DND-41 (cell line): ENCODE results near the gene RNGTT.

Experiments used
- ATAC-seq: fragments of 200-7000 bp; cut with Tn5 transposase; 3 replicates; pipeline ENCODE4 v1.9.1; 2021; ENCODE audit warnings: low read depth; ENCODE audit not compliant: insufficient read depth
- DNase-seq: peaks from one replicate; pipeline ENCODE4 v3.0.0-alpha.2; 2020
- H2AFZ ChIP-seq: 2 replicates; pipeline ENCODE4 v1.6.0; 2012; ENCODE audit warnings: low read depth, low read length
- H3K27ac ChIP-seq: 2 replicates; pipeline ENCODE4 v1.5.1; 2012; ENCODE audit warnings: low read length, inconsistent platforms
- H3K27me3 ChIP-seq: fragments of 200-600 bp; sonication (generic); 2 replicates; pipeline ENCODE4 v1.6.0; 2012; ENCODE audit warnings: low read length, mild to moderate bottlenecking, inconsistent platforms; ENCODE audit not compliant: insufficient read depth, poor library complexity
- H3K36me3 ChIP-seq: 2 replicates; pipeline ENCODE4 v1.5.1; 2012; ENCODE audit warnings: low read length, inconsistent platforms; ENCODE audit not compliant: insufficient read depth
- H3K4me1 ChIP-seq: 2 replicates; pipeline ENCODE4 v1.5.1; 2012; ENCODE audit warnings: mild to moderate bottlenecking, low read length; ENCODE audit not compliant: insufficient read depth
- H3K4me2 ChIP-seq: 2 replicates; pipeline ENCODE4 v1.6.0; 2012; ENCODE audit warnings: mild to moderate bottlenecking, moderate library complexity, low read length, inconsistent platforms; ENCODE audit not compliant: insufficient read depth
- H3K4me3 ChIP-seq, 2 experiments: fragments of 200-600 bp in 1 of 2; shearing (Covaris generic) in 1 of 2; 2 replicates each; pipeline ENCODE4 v1.5.1; 2012 to 2016; ENCODE audit warnings: inconsistent platforms in 2 of 2, low read length in 2 of 2, mild to moderate bottlenecking in 2 of 2, low read depth in 1 of 2, moderate library complexity in 1 of 2
- H3K79me2 ChIP-seq: 2 replicates; pipeline ENCODE4 v1.6.0; 2012; ENCODE audit warnings: low read length, inconsistent platforms; ENCODE audit not compliant: insufficient read depth
- H3K9ac ChIP-seq: 2 replicates; pipeline ENCODE4 v1.6.0; 2012; ENCODE audit warnings: low read depth, mild to moderate bottlenecking, inconsistent platforms, low read length, moderate library complexity
- H3K9me3 ChIP-seq: 2 replicates; pipeline ENCODE4 v1.5.1; 2012; ENCODE audit warnings: low read length, moderate library complexity, mild to moderate bottlenecking, inconsistent platforms; ENCODE audit not compliant: insufficient read depth, severe bottlenecking
- H4K20me1 ChIP-seq: 2 replicates; pipeline ENCODE4 v1.6.0; 2012; ENCODE audit warnings: low read length; ENCODE audit not compliant: insufficient read depth
- EZH2 ChIP-seq: IDR thresholded peaks from 3 replicates; pipeline ENCODE4 v1.6.1; 2012; ENCODE audit warnings: borderline replicate concordance, low read depth, mild to moderate bottlenecking, moderate library complexity, low read length, inconsistent platforms; ENCODE audit not compliant: severe bottlenecking
- TF ChIP-seq, protein P1 (sequence below): IDR thresholded peaks from 2 replicates; pipeline ENCODE4 v1.5.1; 2012; ENCODE audit warnings: borderline replicate concordance, low read length, moderate library complexity, mild to moderate bottlenecking; ENCODE audit not compliant: poor library complexity, severe bottlenecking; ENCODE audit errors: extremely low read depth

Gene RNGTT

DNA sequence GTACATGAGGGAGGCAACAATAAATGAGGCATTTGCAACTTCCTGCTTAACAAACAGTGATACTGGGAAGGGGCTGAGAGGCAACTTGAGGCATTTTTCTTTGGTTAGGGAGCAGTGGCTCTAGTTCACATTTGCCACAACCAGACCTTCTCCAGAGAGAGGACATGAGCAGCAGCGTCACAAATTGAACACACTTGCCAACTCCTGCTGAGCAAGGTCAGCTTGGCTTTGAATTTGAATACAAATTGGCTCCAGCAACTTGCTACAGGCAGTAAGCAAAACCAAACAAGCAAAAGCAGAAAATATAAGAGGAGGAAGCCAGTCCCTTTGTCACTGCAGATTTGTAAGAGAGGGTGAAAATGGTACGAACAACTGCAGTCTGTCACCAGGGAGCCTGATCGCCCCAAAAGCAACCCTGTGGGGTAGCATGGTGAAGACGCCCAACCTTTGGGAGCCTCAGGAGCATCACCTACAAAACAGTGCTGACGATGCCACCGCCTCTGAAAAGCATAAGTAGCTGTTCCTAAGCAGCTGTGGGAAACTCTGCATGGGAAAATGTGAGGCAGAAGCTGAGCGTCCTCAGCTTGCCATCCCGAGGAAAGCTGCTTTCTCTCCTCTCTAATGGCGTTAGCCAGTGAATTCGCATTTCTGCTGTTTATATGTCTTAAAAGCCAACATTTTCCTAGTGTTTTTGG lies 378.7 kb downstream of the RNGTT start:
- Histone ChIP-seq H3K27ac (no peak overlapping the region), H3K9me3 (peaks cover 3% of the 10 kb centered on the region), H3K4me3 (no peak overlapping the region), H3K79me2 (no peaks in the 10 kb centered on the region), H4K20me1 (no peaks in the 10 kb centered on the region), H3K27me3 (no peaks in the 10 kb centered on the region), H3K9ac (no peak overlapping the region), H3K36me3 (no peaks in the 10 kb centered on the region), H3K4me2 (no peak overlapping the region), H2AFZ (no peak overlapping the region), H3K4me1 (no peaks in the 10 kb centered on the region)
- ATAC-seq (no peak), DNase-seq (no peak)
- TF ChIP-seq EZH2, result no peak
- TF ChIP-seq, protein P1, sequence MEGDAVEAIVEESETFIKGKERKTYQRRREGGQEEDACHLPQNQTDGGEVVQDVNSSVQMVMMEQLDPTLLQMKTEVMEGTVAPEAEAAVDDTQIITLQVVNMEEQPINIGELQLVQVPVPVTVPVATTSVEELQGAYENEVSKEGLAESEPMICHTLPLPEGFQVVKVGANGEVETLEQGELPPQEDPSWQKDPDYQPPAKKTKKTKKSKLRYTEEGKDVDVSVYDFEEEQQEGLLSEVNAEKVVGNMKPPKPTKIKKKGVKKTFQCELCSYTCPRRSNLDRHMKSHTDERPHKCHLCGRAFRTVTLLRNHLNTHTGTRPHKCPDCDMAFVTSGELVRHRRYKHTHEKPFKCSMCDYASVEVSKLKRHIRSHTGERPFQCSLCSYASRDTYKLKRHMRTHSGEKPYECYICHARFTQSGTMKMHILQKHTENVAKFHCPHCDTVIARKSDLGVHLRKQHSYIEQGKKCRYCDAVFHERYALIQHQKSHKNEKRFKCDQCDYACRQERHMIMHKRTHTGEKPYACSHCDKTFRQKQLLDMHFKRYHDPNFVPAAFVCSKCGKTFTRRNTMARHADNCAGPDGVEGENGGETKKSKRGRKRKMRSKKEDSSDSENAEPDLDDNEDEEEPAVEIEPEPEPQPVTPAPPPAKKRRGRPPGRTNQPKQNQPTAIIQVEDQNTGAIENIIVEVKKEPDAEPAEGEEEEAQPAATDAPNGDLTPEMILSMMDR, result no peak

DNA sequence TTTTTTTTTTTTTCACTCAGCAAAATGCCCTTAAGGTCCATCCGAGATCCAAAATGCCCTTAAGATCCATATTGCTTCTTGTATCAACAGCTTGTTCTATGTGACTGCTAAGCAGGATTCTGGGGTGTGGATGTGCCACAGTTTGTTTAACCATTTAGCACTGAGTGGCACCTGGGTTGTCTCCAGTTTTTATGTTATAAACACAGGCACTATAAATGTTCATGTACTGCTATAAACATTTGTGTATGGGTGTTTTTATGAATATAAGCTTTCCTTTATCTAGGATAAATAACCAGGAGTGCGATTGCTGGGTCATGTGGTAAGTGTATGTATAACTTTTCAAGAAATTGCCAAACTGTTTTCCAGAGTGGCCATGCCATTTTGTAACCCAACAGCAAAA lies 386.0 kb downstream of the RNGTT start:
- Histone ChIP-seq H3K79me2 (no peaks in the 10 kb centered on the region), H3K27ac (no peak overlapping the region), H3K27me3 (no peaks in the 10 kb centered on the region), H4K20me1 (no peaks in the 10 kb centered on the region), H3K36me3 (no peaks in the 10 kb centered on the region), H3K4me2 (no peak overlapping the region), H3K4me1 (no peaks in the 10 kb centered on the region), H3K9ac (no peak overlapping the region), H3K4me3 (no peak overlapping the region), H3K9me3 (no peaks in the 10 kb centered on the region), H2AFZ (no peak overlapping the region)
- no peak for TF ChIP-seq EZH2
- TF ChIP-seq, protein P1, result no peak
- DNase-seq, result no peak
- no peak for ATAC-seq

DNA sequence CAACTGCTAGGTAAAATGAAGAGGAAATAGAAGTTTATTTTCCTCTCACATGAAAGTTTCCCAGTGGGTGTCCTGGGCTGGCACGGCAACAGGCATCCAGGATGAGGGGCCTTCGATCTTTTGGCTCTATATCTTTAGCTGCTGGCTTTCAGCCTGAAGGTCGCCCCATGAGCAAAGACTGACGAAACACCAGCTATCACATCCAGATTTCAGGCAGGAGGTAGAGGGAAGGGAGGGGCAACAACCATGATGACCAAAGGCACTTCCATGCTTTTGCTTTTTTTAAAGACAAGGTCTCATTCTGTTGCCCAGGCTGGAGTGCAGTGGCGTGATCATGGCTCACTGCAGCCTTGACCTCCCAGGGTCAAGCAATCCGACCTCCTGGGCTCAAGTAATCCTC lies 387.9 kb downstream of the RNGTT start:
- H3K9me3 ChIP-seq, result peaks cover 2% of the 10 kb centered on the region
- H3K79me2 ChIP-seq, result no peaks in the 10 kb centered on the region
- H3K9ac ChIP-seq, result no peak overlapping the region
- H3K27ac ChIP-seq, result no peak overlapping the region
- no peaks in the 10 kb centered on the region for H4K20me1 ChIP-seq
- H3K36me3 ChIP-seq, result no peaks in the 10 kb centered on the region
- no peak for DNase-seq
- H3K4me1 ChIP-seq, result no peaks in the 10 kb centered on the region
- TF ChIP-seq, protein P1, result no peak
- TF ChIP-seq EZH2, result no peak
- no peak overlapping the region for H2AFZ ChIP-seq
- H3K4me3 ChIP-seq, result no peak overlapping the region
- H3K4me2 ChIP-seq, result no peak overlapping the region
- H3K27me3 ChIP-seq, result no peaks in the 10 kb centered on the region
- ATAC-seq, result no peak

DNA sequence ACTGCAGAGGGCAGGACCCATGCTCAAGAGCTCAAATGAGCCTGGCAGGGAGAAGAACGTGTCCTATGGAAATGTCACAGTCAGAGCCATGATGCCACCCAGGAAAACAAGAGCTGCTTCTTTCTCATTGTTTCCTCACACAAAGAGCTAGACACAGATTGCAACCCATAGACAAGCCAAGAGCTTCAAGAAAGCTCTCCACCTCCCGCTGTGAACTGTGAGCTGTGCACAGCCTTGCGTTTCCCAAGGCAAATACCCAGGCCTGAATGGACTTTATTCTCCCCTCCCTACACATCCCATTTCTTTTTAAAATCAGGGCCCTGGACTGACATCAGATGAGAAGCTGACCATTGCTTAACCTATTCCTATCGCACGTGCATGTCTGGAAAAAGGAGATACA lies 388.8 kb downstream of the RNGTT start:
- H4K20me1 ChIP-seq, result no peaks in the 10 kb centered on the region
- H3K27ac ChIP-seq, result no peak overlapping the region
- no peak for TF ChIP-seq EZH2
- TF ChIP-seq, protein P1, result no peak
- H3K27me3 ChIP-seq, result no peaks in the 10 kb centered on the region
- H3K79me2 ChIP-seq, result no peaks in the 10 kb centered on the region
- no peaks in the 10 kb centered on the region for H3K36me3 ChIP-seq
- peaks cover 7% of the 10 kb centered on the region for H3K9me3 ChIP-seq
- H3K9ac ChIP-seq, result no peak overlapping the region
- no peaks in the 10 kb centered on the region for H3K4me1 ChIP-seq
- no peak for ATAC-seq
- DNase-seq, result no peak
- no peak overlapping the region for H3K4me3 ChIP-seq
- H2AFZ ChIP-seq, result no peak overlapping the region
- no peak overlapping the region for H3K4me2 ChIP-seq
